Measurements from ENCODE around the gene ATG13.

ATG13 gene

GRCh38 chr11:46625406-46625805 is 8.1 kb downstream of the ATG13 start:
- Histone ChIP-seq H3K9ac (no peak overlapping the region), H3K9me3 (no peaks in the 10 kb centered on the region), H3K36me3 (peaks cover 87% of the 10 kb centered on the region), H3K27me3 (no peaks in the 10 kb centered on the region), H3K4me1 (no peaks in the 10 kb centered on the region), H3K4me3 (no peak overlapping the region), H3K27ac (no peak overlapping the region), H3K4me2 (no peak overlapping the region), H4K20me1 (peaks cover 47% of the 10 kb centered on the region)
- TF ChIP-seq Cebpa-rat (IDR thresholded peaks at IDR 0.05), result no peak

GRCh38 chr11:46628961-46629360 is 11.6 kb downstream of the ATG13 start:
- Histone ChIP-seq H3K4me3 (no peak overlapping the region), H4K20me1 (peaks cover 31% of the 10 kb centered on the region), H3K27me3 (no peaks in the 10 kb centered on the region), H3K4me1 (no peaks in the 10 kb centered on the region), H3K27ac (no peak overlapping the region), H3K36me3 (peaks cover 76% of the 10 kb centered on the region), H3K9me3 (no peaks in the 10 kb centered on the region), H3K4me2 (no peak overlapping the region), H3K9ac (no peak overlapping the region)
- no peak for TF ChIP-seq Cebpa-rat (IDR thresholded peaks at IDR 0.05)

GRCh38 chr11:46630237-46630636 is 12.9 kb downstream of the ATG13 start:
- no peaks in the 10 kb centered on the region for H3K9me3 ChIP-seq
- no peak overlapping the region for H3K4me3 ChIP-seq
- H4K20me1 ChIP-seq, result peaks cover 25% of the 10 kb centered on the region
- no peak for TF ChIP-seq Cebpa-rat (IDR thresholded peaks at IDR 0.05)
- H3K4me1 ChIP-seq, result no peaks in the 10 kb centered on the region
- H3K9ac ChIP-seq, result no peak overlapping the region
- H3K27ac ChIP-seq, result no peak overlapping the region
- H3K36me3 ChIP-seq, result peaks cover 74% of the 10 kb centered on the region
- no peaks in the 10 kb centered on the region for H3K27me3 ChIP-seq
- H3K4me2 ChIP-seq, result no peak overlapping the region

GRCh38 chr11:46631676-46632075 is 14.3 kb downstream of the ATG13 start:
- no peak overlapping the region for H3K9ac ChIP-seq
- no peak for TF ChIP-seq Cebpa-rat (IDR thresholded peaks at IDR 0.05)
- H3K4me3 ChIP-seq, result no peak overlapping the region
- no peaks in the 10 kb centered on the region for H3K4me1 ChIP-seq
- H3K4me2 ChIP-seq, result no peak overlapping the region
- H3K27me3 ChIP-seq, result no peaks in the 10 kb centered on the region
- H3K27ac ChIP-seq, result no peak overlapping the region
- H4K20me1 ChIP-seq, result peaks cover 22% of the 10 kb centered on the region
- H3K9me3 ChIP-seq, result no peaks in the 10 kb centered on the region
- peaks cover 73% of the 10 kb centered on the region for H3K36me3 ChIP-seq

- peaks cover 14% of the 10 kb centered on the region for H4K20me1 ChIP-seq
- no peak for TF ChIP-seq Cebpa-rat (IDR thresholded peaks at IDR 0.05)
- H3K9ac ChIP-seq, result no peak overlapping the region
- no peaks in the 10 kb centered on the region for H3K4me1 ChIP-seq
- H3K27ac ChIP-seq, result no peak overlapping the region
- peaks cover 71% of the 10 kb centered on the region for H3K36me3 ChIP-seq
- no peaks in the 10 kb centered on the region for H3K27me3 ChIP-seq
- H3K4me3 ChIP-seq, result no peak overlapping the region
- H3K9me3 ChIP-seq, result no peaks in the 10 kb centered on the region
- no peak overlapping the region for H3K4me2 ChIP-seq
These were observed 15.1 kb downstream of the ATG13 start for GRCh38 chr11:46632502-46632901.

- no peak overlapping the region for H3K4me3 ChIP-seq
- no peak overlapping the region for H3K9ac ChIP-seq
- TF ChIP-seq Cebpa-rat (IDR thresholded peaks at IDR 0.05), result no peak
- no peaks in the 10 kb centered on the region for H3K9me3 ChIP-seq
- H3K4me1 ChIP-seq, result no peaks in the 10 kb centered on the region
- no peaks in the 10 kb centered on the region for H3K27me3 ChIP-seq
- no peak overlapping the region for H3K27ac ChIP-seq
- H4K20me1 ChIP-seq, result peaks cover 6% of the 10 kb centered on the region; the same call in 1 of the 2 replicates
- H3K36me3 ChIP-seq, result peaks cover 74% of the 10 kb centered on the region
- no peak overlapping the region for H3K4me2 ChIP-seq
These were observed 16.2 kb downstream of the ATG13 start for GRCh38 chr11:46633291-46634217.

- no peak overlapping the region for H3K4me2 ChIP-seq
- no peak for TF ChIP-seq Cebpa-rat (IDR thresholded peaks at IDR 0.05)
- no peak overlapping the region for H3K27ac ChIP-seq
- H3K4me1 ChIP-seq, result no peaks in the 10 kb centered on the region
- H4K20me1 ChIP-seq, result peaks cover 9% of the 10 kb centered on the region; the same call in 1 of the 2 replicates
- H3K4me3 ChIP-seq, result no peak overlapping the region
- H3K36me3 ChIP-seq, result peaks cover 76% of the 10 kb centered on the region
- no peak overlapping the region for H3K9ac ChIP-seq
- no peaks in the 10 kb centered on the region for H3K27me3 ChIP-seq
- H3K9me3 ChIP-seq, result no peaks in the 10 kb centered on the region
These were observed 18.3 kb downstream of the ATG13 start for GRCh38 chr11:46635557-46636139.

- Histone ChIP-seq H3K4me3 (no peak overlapping the region), H3K4me2 (no peak overlapping the region), H3K36me3 (peaks cover 75% of the 10 kb centered on the region)
These were observed 20.2 kb downstream of the ATG13 start for GRCh38 chr11:46637546-46637945.

GRCh38 chr11:46639197-46639839 is 22.0 kb downstream of the ATG13 start:
- Histone ChIP-seq H3K27me3 (no peaks in the 10 kb centered on the region), H3K4me3 (no peak overlapping the region), H3K9ac (no peak overlapping the region), H3K4me2 (no peak overlapping the region), H4K20me1 (peaks cover 6% of the 10 kb centered on the region; the same call in 1 of the 2 replicates), H3K4me1 (no peaks in the 10 kb centered on the region), H3K9me3 (no peaks in the 10 kb centered on the region; the same call in 1 of the 2 replicates), H3K36me3 (peaks cover 84% of the 10 kb centered on the region), H3K27ac (no peak overlapping the region)
- TF ChIP-seq Cebpa-rat (IDR thresholded peaks at IDR 0.05), result no peak

More at GRCh38 chr11:46637546-46637945, 20.2 kb downstream of the ATG13 start:
- no peak for TF ChIP-seq Cebpa-rat (IDR thresholded peaks at IDR 0.05)
- Histone ChIP-seq H3K27me3 (no peaks in the 10 kb centered on the region), H3K9ac (no peak overlapping the region), H4K20me1 (peaks cover 6% of the 10 kb centered on the region; the same call in 1 of the 2 replicates), H3K4me1 (no peaks in the 10 kb centered on the region), H3K9me3 (no peaks in the 10 kb centered on the region; the same call in 1 of the 2 replicates), H3K27ac (no peak overlapping the region)
